Liver (tissue), 9 donors: Measurements from ENCODE around the gene TRH. TPM values are rescaled to one million over a fixed set of nuclear protein-coding genes. Genes with fewer than 3 reads are reported as not detected.

ENCODE experiments used
- DNase-seq: peaks from one replicate; pipeline ENCODE4 v3.0.0-alpha.2; 2017; ENCODE audit warnings: low spot score
- H3K27ac ChIP-seq, 2 donors: one replicate each; pipeline ENCODE4 v1.7.0; 2013; ENCODE audit warnings: inconsistent platforms in 2 of 2, low read length in 2 of 2, control low read depth in 1 of 2, low read depth in 1 of 2, mild to moderate bottlenecking in 1 of 2
- H3K27me3 ChIP-seq, 4 donors: one replicate each; pipeline versions ENCODE4 v1.6.1 to v1.7.0; 2013; ENCODE audit warnings: low read length in 3 of 4, inconsistent platforms in 1 of 4, mild to moderate bottlenecking in 1 of 4, moderate library complexity in 1 of 4; ENCODE audit not compliant: control insufficient read depth in 4 of 4, insufficient read depth in 4 of 4
- H3K36me3 ChIP-seq, 4 donors: one replicate each; pipeline versions ENCODE4 v1.6.1 to v1.7.0; 2013; ENCODE audit warnings: low read length in 3 of 4, mild to moderate bottlenecking in 3 of 4, low read depth in 1 of 4, moderate library complexity in 1 of 4; ENCODE audit not compliant: control insufficient read depth in 4 of 4, insufficient read depth in 3 of 4
- H3K4me1 ChIP-seq, 4 donors: one replicate each; pipeline versions ENCODE4 v1.6.1 to v1.7.0; 2013; ENCODE audit warnings: low read length in 3 of 4, mild to moderate bottlenecking in 3 of 4, moderate library complexity in 1 of 4; ENCODE audit not compliant: control insufficient read depth in 4 of 4, insufficient read depth in 4 of 4
- H3K4me3 ChIP-seq, 3 donors: one replicate each; pipeline versions ENCODE4 v1.6.1 to v1.7.0; 2013; ENCODE audit warnings: low read length in 3 of 3, control low read depth in 1 of 3, low read depth in 1 of 3, mild to moderate bottlenecking in 1 of 3
- H3K9ac ChIP-seq, 2 donors: one replicate each; pipeline ENCODE4 v1.7.0; 2013; ENCODE audit warnings: low read length in 2 of 2, mild to moderate bottlenecking in 2 of 2, moderate library complexity in 2 of 2, control low read depth in 1 of 2, low read depth in 1 of 2
- H3K9me3 ChIP-seq, 4 donors: one replicate each; pipeline versions ENCODE4 v1.6.1 to v1.7.0; 2013; ENCODE audit warnings: low read length in 3 of 4; ENCODE audit not compliant: control insufficient read depth in 4 of 4
- ATF3 ChIP-seq: IDR thresholded peaks from 2 replicates; pipeline ENCODE4 v1.6.1; 2016; ENCODE audit warnings: antibody characterized with exemption
- EGR1 ChIP-seq, 2 donors: IDR thresholded peaks; 2 replicates each; pipeline ENCODE4 v1.6.1; 2016 to 2018; ENCODE audit warnings: antibody characterized with exemption in 2 of 2, low read depth in 2 of 2
- FOXA1 ChIP-seq: IDR thresholded peaks from 2 replicates; pipeline ENCODE4 v1.6.1; 2016; ENCODE audit warnings: antibody characterized with exemption
- FOXA2 ChIP-seq: IDR thresholded peaks from 2 replicates; pipeline ENCODE4 v1.6.1; 2016; ENCODE audit warnings: antibody characterized with exemption
- HNF4A ChIP-seq, 2 donors: conservative IDR thresholded peaks; 2 replicates each; pipeline ENCODE4 v1.6.1; 2016; ENCODE audit warnings: antibody characterized with exemption in 2 of 2, mild to moderate bottlenecking in 2 of 2
- HNF4G ChIP-seq: IDR thresholded peaks from 2 replicates; pipeline ENCODE4 v1.6.1; 2016; ENCODE audit warnings: antibody characterized with exemption
- JUND ChIP-seq, 2 donors: IDR thresholded peaks; 2 replicates each; pipeline ENCODE4 v1.6.1; 2016; ENCODE audit warnings: antibody characterized with exemption in 2 of 2
- NR2F2 ChIP-seq: IDR thresholded peaks from 2 replicates; pipeline ENCODE4 v1.6.1; 2016; ENCODE audit warnings: antibody characterized with exemption
- RAD21 ChIP-seq, 2 donors: IDR thresholded peaks; 2 replicates each; pipeline ENCODE4 v1.6.1; 2016; ENCODE audit warnings: antibody characterized with exemption in 2 of 2, mild to moderate bottlenecking in 2 of 2
- RXRA ChIP-seq, 2 donors: IDR thresholded peaks; 2 replicates each; pipeline ENCODE4 v1.6.1; 2017 to 2018; ENCODE audit warnings: antibody characterized with exemption in 2 of 2, mild to moderate bottlenecking in 1 of 2
- SP1 ChIP-seq: IDR thresholded peaks from 2 replicates; pipeline ENCODE4 v1.6.1; 2018; ENCODE audit warnings: antibody characterized with exemption, mild to moderate bottlenecking
- TAF1 ChIP-seq: conservative IDR thresholded peaks from 2 replicates; pipeline ENCODE4 v1.6.1; 2016; ENCODE audit warnings: antibody characterized with exemption, mild to moderate bottlenecking
- YY1 ChIP-seq: IDR thresholded peaks from 2 replicates; pipeline ENCODE4 v1.6.1; 2016; ENCODE audit warnings: antibody characterized with exemption, mild to moderate bottlenecking
- ZBTB33 ChIP-seq: IDR thresholded peaks from 2 replicates; pipeline ENCODE4 v1.6.1; 2016; ENCODE audit warnings: antibody characterized with exemption
- WGBS: extraction: QIAGEN DNeasy Blood & Tissue Kit; methylation state at CpG from one replicate; pipeline ENCODE4 v1.1.7; 2013; 5-methylcytosine and 5-hydroxymethylcytosine counted together
- polyA plus RNA-seq, 2 donors: library from polyadenylated mRNA; stranded (reverse) in 1 of 2; unstranded in 1 of 2; fragments of 200-250 nt in 1 of 2; fragments of >200 nt in 1 of 2; fragmentation: Nextera tagmentation in 1 of 2; extraction: Ambion mirVana in 1 of 2; gene quantifications; one replicate each; pipeline versions ENCODE4 v1.2.1 to v1.2.3, GENCODE V29; 2013 to 2015
- total RNA-seq, 2 donors: library from RNA; depleted of rRNA; stranded (reverse); fragments of >200 nt; gene quantifications; one replicate each; pipeline ENCODE4 v1.2.3, GENCODE V29; 2014
- TF ChIP-seq, protein P1 (sequence below): fragments of 150-350 bp; IDR thresholded peaks from 2 replicates; pipeline ENCODE4 v1.5.1; 2017; ENCODE audit warnings: improper control_type of control experiment, low read depth, low read length; ENCODE audit not compliant: missing input control
- TF ChIP-seq, protein P2 (sequence below): IDR thresholded peaks from 2 replicates; pipeline ENCODE4 v1.6.1; 2016; ENCODE audit warnings: antibody characterized with exemption, mild to moderate bottlenecking
- donor health status: healthy.
- donor health status: healthy.
- donor health status: healthy.
- donor health status: healthy.
- donor health status: healthy.

TRH gene
- total and polyA plus RNA-seq, 4 donors = 0.28 TPM; not detected in 3

DNA sequence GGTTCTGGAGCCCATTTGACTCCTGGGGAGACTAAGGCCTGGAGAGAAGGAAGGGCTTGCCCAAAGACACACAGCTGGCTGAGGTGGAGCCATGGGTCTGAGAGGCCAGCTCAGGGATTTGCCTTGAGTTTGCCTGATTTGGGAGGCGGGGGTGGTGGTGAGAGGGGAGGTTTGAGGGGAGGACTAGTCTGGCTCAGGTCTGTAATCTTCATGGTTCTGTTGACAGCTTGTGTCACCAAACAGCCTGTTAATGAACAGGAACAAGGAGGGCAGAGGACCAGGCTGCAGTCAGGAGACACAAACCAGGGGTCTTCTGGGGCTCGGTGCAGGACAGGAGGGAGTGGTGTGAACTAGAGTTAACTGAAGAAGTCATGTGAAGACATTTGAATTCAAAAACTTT lies 3.6 kb downstream of the TRH start (continued):
- TF ChIP-seq ATF3 = no peak
- TF ChIP-seq, protein P1, sequence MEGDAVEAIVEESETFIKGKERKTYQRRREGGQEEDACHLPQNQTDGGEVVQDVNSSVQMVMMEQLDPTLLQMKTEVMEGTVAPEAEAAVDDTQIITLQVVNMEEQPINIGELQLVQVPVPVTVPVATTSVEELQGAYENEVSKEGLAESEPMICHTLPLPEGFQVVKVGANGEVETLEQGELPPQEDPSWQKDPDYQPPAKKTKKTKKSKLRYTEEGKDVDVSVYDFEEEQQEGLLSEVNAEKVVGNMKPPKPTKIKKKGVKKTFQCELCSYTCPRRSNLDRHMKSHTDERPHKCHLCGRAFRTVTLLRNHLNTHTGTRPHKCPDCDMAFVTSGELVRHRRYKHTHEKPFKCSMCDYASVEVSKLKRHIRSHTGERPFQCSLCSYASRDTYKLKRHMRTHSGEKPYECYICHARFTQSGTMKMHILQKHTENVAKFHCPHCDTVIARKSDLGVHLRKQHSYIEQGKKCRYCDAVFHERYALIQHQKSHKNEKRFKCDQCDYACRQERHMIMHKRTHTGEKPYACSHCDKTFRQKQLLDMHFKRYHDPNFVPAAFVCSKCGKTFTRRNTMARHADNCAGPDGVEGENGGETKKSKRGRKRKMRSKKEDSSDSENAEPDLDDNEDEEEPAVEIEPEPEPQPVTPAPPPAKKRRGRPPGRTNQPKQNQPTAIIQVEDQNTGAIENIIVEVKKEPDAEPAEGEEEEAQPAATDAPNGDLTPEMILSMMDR = no peak

DNA sequence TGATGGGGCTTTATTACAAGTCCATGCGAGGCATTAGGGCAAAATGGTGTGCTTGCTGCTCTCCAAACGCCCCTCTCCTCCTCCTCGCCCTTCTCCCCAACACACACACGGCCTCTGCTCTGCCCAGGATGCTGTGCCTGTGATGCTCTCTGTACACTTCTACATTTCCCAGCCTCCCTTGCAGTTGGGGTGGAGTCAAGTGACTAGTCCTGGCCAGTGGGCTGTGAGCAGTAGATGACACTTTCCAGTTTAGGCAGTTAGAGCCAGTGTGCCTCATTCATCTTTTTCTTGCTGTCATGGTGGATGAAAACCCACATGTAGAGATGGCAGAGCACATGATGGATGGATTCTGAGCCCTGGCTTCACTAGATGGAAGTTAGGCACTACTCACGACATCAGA lies 5.4 kb downstream of the TRH start:
- Histone ChIP-seq H3K4me3 (no peak overlapping the region), H3K27me3 (peaks cover 0 to 8% (median 5%) of the 10 kb centered on the region in 4 donors), H3K9me3 (no peaks in the 10 kb centered on the region), H3K36me3 (no peaks in the 10 kb centered on the region), H3K27ac (no peak overlapping the region), H3K4me1 (peaks cover 0 to 12% (median 5%) of the 10 kb centered on the region in 4 donors), H3K9ac (no peak overlapping the region)
- DNase-seq = no peak
- TF ChIP-seq ATF3 (no peak), RXRA (IDR thresholded peaks at IDR 0.05) (no peak), SP1 (no peak), ZBTB33 (no peak), HNF4A (conservative IDR thresholded peaks at IDR 0.05) (no peak), RAD21 (IDR thresholded peaks at IDR 0.05) (no peak), FOXA2 (no peak), EGR1 (IDR thresholded peaks at IDR 0.05; ENCODE audit: low read depth in 2 of 2) (no peak), HNF4G (no peak), TAF1 (no peak), NR2F2 (no peak), FOXA1 (no peak), YY1 (no peak), JUND (IDR thresholded peaks at IDR 0.05) (no peak)
- TF ChIP-seq, protein P2, sequence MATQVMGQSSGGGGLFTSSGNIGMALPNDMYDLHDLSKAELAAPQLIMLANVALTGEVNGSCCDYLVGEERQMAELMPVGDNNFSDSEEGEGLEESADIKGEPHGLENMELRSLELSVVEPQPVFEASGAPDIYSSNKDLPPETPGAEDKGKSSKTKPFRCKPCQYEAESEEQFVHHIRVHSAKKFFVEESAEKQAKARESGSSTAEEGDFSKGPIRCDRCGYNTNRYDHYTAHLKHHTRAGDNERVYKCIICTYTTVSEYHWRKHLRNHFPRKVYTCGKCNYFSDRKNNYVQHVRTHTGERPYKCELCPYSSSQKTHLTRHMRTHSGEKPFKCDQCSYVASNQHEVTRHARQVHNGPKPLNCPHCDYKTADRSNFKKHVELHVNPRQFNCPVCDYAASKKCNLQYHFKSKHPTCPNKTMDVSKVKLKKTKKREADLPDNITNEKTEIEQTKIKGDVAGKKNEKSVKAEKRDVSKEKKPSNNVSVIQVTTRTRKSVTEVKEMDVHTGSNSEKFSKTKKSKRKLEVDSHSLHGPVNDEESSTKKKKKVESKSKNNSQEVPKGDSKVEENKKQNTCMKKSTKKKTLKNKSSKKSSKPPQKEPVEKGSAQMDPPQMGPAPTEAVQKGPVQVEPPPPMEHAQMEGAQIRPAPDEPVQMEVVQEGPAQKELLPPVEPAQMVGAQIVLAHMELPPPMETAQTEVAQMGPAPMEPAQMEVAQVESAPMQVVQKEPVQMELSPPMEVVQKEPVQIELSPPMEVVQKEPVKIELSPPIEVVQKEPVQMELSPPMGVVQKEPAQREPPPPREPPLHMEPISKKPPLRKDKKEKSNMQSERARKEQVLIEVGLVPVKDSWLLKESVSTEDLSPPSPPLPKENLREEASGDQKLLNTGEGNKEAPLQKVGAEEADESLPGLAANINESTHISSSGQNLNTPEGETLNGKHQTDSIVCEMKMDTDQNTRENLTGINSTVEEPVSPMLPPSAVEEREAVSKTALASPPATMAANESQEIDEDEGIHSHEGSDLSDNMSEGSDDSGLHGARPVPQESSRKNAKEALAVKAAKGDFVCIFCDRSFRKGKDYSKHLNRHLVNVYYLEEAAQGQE = no peak
- TF ChIP-seq, protein P1 = no peak
- 86% methylated on average over 5 of the region's 5 CpGs for WGBS
